HEK293 (cell line): ENCODE measurements around the gene ALDH3A1.

ENCODE experiments used
- CTCF ChIA-PET: fragments of 350-600 bp; formaldehyde crosslinking; extraction: SDS; loops from one replicate; lab custom pipeline; 2021; ENCODE audit warnings: antibody characterized with exemption; lab: Yijun Ruan, JAX
- POLR2A ChIA-PET: fragments of 300-600 bp; formaldehyde crosslinking; extraction: SDS; loops from one replicate; lab custom pipeline; 2020; ENCODE audit warnings: antibody characterized with exemption, inconsistent platforms; lab: Yijun Ruan, JAX
- H3K27ac ChIP-seq: fragments of 200-500 bp; sonication (Bioruptor generic); 2 replicates; pipeline ENCODE4 v1.5.1; 2014; ENCODE audit warnings: low read depth, low read length, control low read depth, inconsistent platforms; ENCODE audit errors: extremely low read depth
- H3K36me3 ChIP-seq, 2 experiments: fragments of 200-500 bp in 1 of 2; sonication (Bioruptor generic) in 1 of 2; 1 replicate in 1 of 2; 2 replicates in 1 of 2; pipeline ENCODE4 v1.5.1; 2014 to 2017; ENCODE audit warnings: inconsistent platforms in 2 of 2, low read length in 2 of 2; ENCODE audit not compliant: control insufficient read depth in 2 of 2, insufficient read depth in 1 of 2
- H3K4me1 ChIP-seq: fragments of 200-500 bp; sonication (Bioruptor generic); 2 replicates; pipeline ENCODE4 v1.5.1; 2014; ENCODE audit warnings: mild to moderate bottlenecking, low read length, inconsistent platforms; ENCODE audit not compliant: control insufficient read depth, insufficient read depth
- H3K4me3 ChIP-seq: 2 replicates; pipeline ENCODE4 v1.5.1; 2011; ENCODE audit warnings: low read depth, mild to moderate bottlenecking, control low read depth, low read length, moderate library complexity
- H3K9me3 ChIP-seq: fragments of 200-500 bp; sonication (Bioruptor generic); 2 replicates; pipeline ENCODE4 v1.5.1; 2014; ENCODE audit warnings: low read depth, low read length, inconsistent platforms; ENCODE audit not compliant: control insufficient read depth, insufficient read depth
- EGR2 ChIP-seq: fragments of 450-650 bp; formaldehyde crosslinking; IDR thresholded peaks from 2 replicates; pipeline ENCODE4 v1.5.1; 2016; ENCODE audit warnings: low read depth, missing biosample characterization, missing genetic modification characterization
- GLIS2 ChIP-seq: fragments of 450-650 bp; formaldehyde crosslinking; IDR thresholded peaks from 2 replicates; pipeline ENCODE4 v1.5.1; 2016; ENCODE audit warnings: missing biosample characterization, missing genetic modification characterization
- HOXA7 ChIP-seq: sonication (generic); formaldehyde crosslinking; IDR thresholded peaks from 2 replicates; pipeline ENCODE4 v1.8.1; 2022; ENCODE audit warnings: missing genetic modification reagents, borderline replicate concordance
- MZF1 ChIP-seq: fragments of 450-650 bp; formaldehyde crosslinking; IDR thresholded peaks from 2 replicates; pipeline ENCODE4 v1.5.1; 2017; ENCODE audit warnings: missing biosample characterization, missing genetic modification characterization, borderline replicate concordance
- SCRT2 ChIP-seq: fragments of 450-650 bp; formaldehyde crosslinking; IDR thresholded peaks from 2 replicates; pipeline ENCODE4 v1.5.1; 2016; ENCODE audit warnings: missing biosample characterization, missing genetic modification characterization
- SP2 ChIP-seq: fragments of 450-650 bp; formaldehyde crosslinking; IDR thresholded peaks from 2 replicates; pipeline ENCODE4 v1.5.1; 2016; ENCODE audit warnings: missing biosample characterization, missing genetic modification characterization
- ZBTB48 ChIP-seq: fragments of 450-650 bp; formaldehyde crosslinking; IDR thresholded peaks from 2 replicates; pipeline ENCODE4 v1.5.1; 2016; ENCODE audit warnings: missing biosample characterization, missing genetic modification characterization
- ZFHX2 ChIP-seq: fragments of 450-650 bp; formaldehyde crosslinking; conservative IDR thresholded peaks from 2 replicates; pipeline ENCODE4 v1.5.1; 2016; ENCODE audit warnings: missing biosample characterization, missing genetic modification characterization
- ZIC2 ChIP-seq: fragments of 450-650 bp; formaldehyde crosslinking; IDR thresholded peaks from 2 replicates; pipeline ENCODE4 v1.5.1; 2016; ENCODE audit warnings: missing biosample characterization, missing genetic modification characterization
- ZNF133 ChIP-seq: fragments of 450-650 bp; formaldehyde crosslinking; IDR thresholded peaks from 2 replicates; pipeline ENCODE4 v1.5.1; 2016; ENCODE audit warnings: missing biosample characterization, missing genetic modification characterization
- ZNF202 ChIP-seq: fragments of 450-650 bp; formaldehyde crosslinking; IDR thresholded peaks from 2 replicates; pipeline ENCODE4 v1.5.1; 2016; ENCODE audit warnings: missing biosample characterization, missing genetic modification characterization, borderline replicate concordance
- ZNF214 ChIP-seq: fragments of 450-650 bp; formaldehyde crosslinking; IDR thresholded peaks from 2 replicates; pipeline ENCODE4 v1.5.1; 2017; ENCODE audit warnings: missing biosample characterization, mild to moderate bottlenecking, missing genetic modification characterization, borderline replicate concordance
- ZNF24 ChIP-seq: fragments of 450-650 bp; formaldehyde crosslinking; IDR thresholded peaks from 2 replicates; pipeline ENCODE4 v1.5.1; 2016; ENCODE audit warnings: missing biosample characterization, missing genetic modification characterization
- ZNF311 ChIP-seq: fragments of 450-650 bp; formaldehyde crosslinking; IDR thresholded peaks from 2 replicates; pipeline ENCODE4 v1.5.1; 2017; ENCODE audit warnings: missing biosample characterization, missing genetic modification characterization, borderline replicate concordance
- ZNF544 ChIP-seq: fragments of 450-650 bp; formaldehyde crosslinking; IDR thresholded peaks from 2 replicates; pipeline ENCODE4 v1.5.0; 2017; ENCODE audit warnings: missing biosample characterization, missing genetic modification characterization
- ZNF548 ChIP-seq: fragments of 450-650 bp; formaldehyde crosslinking; IDR thresholded peaks from 2 replicates; pipeline ENCODE4 v1.5.1; 2016; ENCODE audit warnings: missing biosample characterization, missing genetic modification characterization
- ZNF555 ChIP-seq: fragments of 450-650 bp; formaldehyde crosslinking; conservative IDR thresholded peaks from 2 replicates; pipeline ENCODE4 v1.5.1; 2017; ENCODE audit warnings: missing biosample characterization, mild to moderate bottlenecking, missing genetic modification characterization, inconsistent platforms
- ZNF785 ChIP-seq: fragments of 450-650 bp; formaldehyde crosslinking; IDR thresholded peaks from 2 replicates; pipeline ENCODE4 v1.5.1; 2016; ENCODE audit warnings: missing biosample characterization, missing genetic modification characterization
- ZNF843 ChIP-seq: fragments of 450-650 bp; formaldehyde crosslinking; IDR thresholded peaks from 2 replicates; pipeline ENCODE4 v1.5.1; 2016; ENCODE audit warnings: missing biosample characterization, missing genetic modification characterization
- TF ChIP-seq, protein P1 (sequence below): fragments of 450-650 bp; formaldehyde crosslinking; IDR thresholded peaks from 2 replicates; pipeline ENCODE4 v1.5.1; 2016; ENCODE audit warnings: missing biosample characterization, missing genetic modification characterization
- TF ChIP-seq, protein P2 (sequence below): fragments of 450-650 bp; formaldehyde crosslinking; IDR thresholded peaks from 2 replicates; pipeline ENCODE4 v1.5.1; 2016; ENCODE audit warnings: missing biosample characterization, missing genetic modification characterization
- TF ChIP-seq, protein P3 (sequence below): fragments of 450-650 bp; formaldehyde crosslinking; IDR thresholded peaks from 2 replicates; pipeline ENCODE4 v1.5.1; 2016; ENCODE audit warnings: missing biosample characterization, missing genetic modification characterization
- TF ChIP-seq, protein P4 (sequence below): fragments of 450-650 bp; formaldehyde crosslinking; IDR thresholded peaks from 2 replicates; pipeline ENCODE4 v1.5.1; 2016; ENCODE audit warnings: missing biosample characterization, missing genetic modification characterization
- TF ChIP-seq, protein P5 (sequence below): fragments of 450-650 bp; formaldehyde crosslinking; IDR thresholded peaks from 2 replicates; pipeline ENCODE4 v1.5.1; 2016; ENCODE audit warnings: missing biosample characterization, missing genetic modification characterization

The ALDH3A1 gene

DNA sequence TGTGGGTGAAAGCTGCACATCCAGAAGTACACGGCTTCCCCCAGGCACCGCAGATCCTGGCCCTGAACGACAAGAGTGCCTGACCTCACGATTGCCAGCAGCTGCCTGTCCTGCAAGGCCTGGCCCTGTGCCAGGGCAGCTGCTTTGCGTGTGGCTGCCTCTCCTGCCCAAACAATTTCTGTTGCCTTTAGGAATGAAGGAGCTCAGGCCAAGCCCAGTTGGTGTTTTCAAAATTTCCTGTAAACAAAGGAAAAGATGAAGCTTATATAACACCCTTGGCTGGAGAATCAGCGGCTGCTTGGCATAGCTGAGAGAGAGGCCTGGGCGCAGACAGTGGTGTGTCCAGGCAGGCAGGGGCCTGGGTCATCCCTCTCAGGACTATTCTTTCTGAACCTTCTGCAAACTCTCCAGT is 20.0 kb downstream of the ALDH3A1 start (continued):
- TF ChIP-seq ZNF202 (no peak), ZNF555 (tag by site-specific recombination) (no peak), ZNF214 (no peak), HOXA7 (CRISPR knock-in tag) (no peak), SCRT2 (tag by site-specific recombination) (no peak), ZNF548 (no peak), ZBTB48 (tag by site-specific recombination) (peak; percentile 47; the same call in 1 of the 2 replicates), ZNF544 (0 out of 2 replicates have a peak, but pooled peaks have one; percentile 30), MZF1 (tag by site-specific recombination) (no peak), SP2 (tag by site-specific recombination) (no peak), ZNF133 (no peak), ZNF24 (tag by site-specific recombination) (no peak), GLIS2 (tag by site-specific recombination) (no peak), ZIC2 (tag by site-specific recombination) (no peak), ZNF311 (tag by site-specific recombination) (no peak)
- TF ChIP-seq, protein P1, sequence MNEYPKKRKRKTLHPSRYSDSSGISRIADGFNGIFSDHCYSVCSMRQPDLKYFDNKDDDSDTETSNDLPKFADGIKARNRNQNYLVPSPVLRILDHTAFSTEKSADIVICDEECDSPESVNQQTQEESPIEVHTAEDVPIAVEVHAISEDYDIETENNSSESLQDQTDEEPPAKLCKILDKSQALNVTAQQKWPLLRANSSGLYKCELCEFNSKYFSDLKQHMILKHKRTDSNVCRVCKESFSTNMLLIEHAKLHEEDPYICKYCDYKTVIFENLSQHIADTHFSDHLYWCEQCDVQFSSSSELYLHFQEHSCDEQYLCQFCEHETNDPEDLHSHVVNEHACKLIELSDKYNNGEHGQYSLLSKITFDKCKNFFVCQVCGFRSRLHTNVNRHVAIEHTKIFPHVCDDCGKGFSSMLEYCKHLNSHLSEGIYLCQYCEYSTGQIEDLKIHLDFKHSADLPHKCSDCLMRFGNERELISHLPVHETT (tag by site-specific recombination), result no peak
- TF ChIP-seq, protein P2, sequence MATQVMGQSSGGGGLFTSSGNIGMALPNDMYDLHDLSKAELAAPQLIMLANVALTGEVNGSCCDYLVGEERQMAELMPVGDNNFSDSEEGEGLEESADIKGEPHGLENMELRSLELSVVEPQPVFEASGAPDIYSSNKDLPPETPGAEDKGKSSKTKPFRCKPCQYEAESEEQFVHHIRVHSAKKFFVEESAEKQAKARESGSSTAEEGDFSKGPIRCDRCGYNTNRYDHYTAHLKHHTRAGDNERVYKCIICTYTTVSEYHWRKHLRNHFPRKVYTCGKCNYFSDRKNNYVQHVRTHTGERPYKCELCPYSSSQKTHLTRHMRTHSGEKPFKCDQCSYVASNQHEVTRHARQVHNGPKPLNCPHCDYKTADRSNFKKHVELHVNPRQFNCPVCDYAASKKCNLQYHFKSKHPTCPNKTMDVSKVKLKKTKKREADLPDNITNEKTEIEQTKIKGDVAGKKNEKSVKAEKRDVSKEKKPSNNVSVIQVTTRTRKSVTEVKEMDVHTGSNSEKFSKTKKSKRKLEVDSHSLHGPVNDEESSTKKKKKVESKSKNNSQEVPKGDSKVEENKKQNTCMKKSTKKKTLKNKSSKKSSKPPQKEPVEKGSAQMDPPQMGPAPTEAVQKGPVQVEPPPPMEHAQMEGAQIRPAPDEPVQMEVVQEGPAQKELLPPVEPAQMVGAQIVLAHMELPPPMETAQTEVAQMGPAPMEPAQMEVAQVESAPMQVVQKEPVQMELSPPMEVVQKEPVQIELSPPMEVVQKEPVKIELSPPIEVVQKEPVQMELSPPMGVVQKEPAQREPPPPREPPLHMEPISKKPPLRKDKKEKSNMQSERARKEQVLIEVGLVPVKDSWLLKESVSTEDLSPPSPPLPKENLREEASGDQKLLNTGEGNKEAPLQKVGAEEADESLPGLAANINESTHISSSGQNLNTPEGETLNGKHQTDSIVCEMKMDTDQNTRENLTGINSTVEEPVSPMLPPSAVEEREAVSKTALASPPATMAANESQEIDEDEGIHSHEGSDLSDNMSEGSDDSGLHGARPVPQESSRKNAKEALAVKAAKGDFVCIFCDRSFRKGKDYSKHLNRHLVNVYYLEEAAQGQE (tag by site-specific recombination), result no peak
- TF ChIP-seq, protein P3, sequence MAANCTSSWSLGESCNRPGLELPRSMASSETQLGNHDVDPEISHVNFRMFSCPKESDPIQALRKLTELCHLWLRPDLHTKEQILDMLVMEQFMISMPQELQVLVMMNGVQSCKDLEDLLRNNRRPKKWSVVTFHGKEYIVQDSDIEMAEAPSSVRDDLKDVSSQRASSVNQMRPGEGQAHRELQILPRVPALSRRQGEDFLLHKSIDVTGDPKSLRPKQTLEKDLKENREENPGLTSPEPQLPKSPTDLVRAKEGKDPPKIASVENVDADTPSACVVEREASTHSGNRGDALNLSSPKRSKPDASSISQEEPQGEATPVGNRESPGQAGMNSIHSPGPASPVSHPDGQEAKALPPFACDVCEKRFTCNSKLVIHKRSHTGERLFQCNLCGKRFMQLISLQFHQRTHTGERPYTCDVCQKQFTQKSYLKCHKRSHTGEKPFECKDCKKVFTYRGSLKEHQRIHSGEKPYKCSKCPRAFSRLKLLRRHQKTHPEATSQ (tag by site-specific recombination), result no peak

DNA sequence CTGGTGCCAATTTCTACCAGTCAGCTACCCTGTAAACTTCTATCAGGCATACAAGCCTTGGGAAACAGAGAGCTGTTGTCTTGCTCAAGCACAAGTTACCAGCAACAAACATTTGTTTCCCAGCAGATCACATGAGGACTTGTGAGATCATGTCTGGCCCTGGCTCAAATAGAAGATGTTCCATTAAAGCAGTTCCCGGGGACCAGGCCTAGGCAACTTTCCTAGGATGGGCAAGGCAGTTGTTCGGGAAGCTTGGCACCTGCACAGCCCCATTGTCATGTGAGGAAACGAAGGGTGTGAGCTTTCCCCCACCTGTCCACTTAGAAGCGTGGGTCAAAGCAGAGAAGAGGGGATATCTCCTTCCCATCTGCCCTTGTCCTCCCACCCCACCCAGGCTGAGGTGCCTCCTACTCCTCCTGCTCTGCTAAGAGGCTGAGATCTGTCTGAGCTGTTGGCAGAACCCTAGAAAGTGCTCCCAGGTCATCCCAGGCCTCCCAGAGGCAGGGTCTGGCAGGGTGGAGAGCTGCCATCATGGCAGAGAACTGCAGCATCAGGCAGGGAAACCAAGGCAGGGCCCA is 20.5 kb downstream of the ALDH3A1 start:
- CTCF ChIA-PET, result interaction anchor here (1.0 to 2.6 kb wide), 8 partner anchors 8 to 365 kb away, joined by 3 to 21 read pairs (median 4); partner anchors contain the start of gene B9D1
- TF ChIP-seq EGR2 (tag by site-specific recombination) (peak; percentile 37; the same call in 1 of the 2 replicates), ZFHX2 (tag by site-specific recombination) (peak; percentile 56), ZNF785 (tag by site-specific recombination) (no peak), ZNF843 (no peak)
- TF ChIP-seq, protein P4, sequence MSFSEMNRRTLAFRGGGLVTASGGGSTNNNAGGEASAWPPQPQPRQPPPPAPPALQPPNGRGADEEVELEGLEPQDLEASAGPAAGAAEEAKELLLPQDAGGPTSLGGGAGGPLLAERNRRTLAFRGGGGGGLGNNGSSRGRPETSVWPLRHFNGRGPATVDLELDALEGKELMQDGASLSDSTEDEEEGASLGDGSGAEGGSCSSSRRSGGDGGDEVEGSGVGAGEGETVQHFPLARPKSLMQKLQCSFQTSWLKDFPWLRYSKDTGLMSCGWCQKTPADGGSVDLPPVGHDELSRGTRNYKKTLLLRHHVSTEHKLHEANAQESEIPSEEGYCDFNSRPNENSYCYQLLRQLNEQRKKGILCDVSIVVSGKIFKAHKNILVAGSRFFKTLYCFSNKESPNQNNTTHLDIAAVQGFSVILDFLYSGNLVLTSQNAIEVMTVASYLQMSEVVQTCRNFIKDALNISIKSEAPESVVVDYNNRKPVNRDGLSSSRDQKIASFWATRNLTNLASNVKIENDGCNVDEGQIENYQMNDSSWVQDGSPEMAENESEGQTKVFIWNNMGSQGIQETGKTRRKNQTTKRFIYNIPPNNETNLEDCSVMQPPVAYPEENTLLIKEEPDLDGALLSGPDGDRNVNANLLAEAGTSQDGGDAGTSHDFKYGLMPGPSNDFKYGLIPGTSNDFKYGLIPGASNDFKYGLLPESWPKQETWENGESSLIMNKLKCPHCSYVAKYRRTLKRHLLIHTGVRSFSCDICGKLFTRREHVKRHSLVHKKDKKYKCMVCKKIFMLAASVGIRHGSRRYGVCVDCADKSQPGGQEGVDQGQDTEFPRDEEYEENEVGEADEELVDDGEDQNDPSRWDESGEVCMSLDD, result peak; percentile 28; the same call in 1 of the 2 replicates
- TF ChIP-seq, protein P5, sequence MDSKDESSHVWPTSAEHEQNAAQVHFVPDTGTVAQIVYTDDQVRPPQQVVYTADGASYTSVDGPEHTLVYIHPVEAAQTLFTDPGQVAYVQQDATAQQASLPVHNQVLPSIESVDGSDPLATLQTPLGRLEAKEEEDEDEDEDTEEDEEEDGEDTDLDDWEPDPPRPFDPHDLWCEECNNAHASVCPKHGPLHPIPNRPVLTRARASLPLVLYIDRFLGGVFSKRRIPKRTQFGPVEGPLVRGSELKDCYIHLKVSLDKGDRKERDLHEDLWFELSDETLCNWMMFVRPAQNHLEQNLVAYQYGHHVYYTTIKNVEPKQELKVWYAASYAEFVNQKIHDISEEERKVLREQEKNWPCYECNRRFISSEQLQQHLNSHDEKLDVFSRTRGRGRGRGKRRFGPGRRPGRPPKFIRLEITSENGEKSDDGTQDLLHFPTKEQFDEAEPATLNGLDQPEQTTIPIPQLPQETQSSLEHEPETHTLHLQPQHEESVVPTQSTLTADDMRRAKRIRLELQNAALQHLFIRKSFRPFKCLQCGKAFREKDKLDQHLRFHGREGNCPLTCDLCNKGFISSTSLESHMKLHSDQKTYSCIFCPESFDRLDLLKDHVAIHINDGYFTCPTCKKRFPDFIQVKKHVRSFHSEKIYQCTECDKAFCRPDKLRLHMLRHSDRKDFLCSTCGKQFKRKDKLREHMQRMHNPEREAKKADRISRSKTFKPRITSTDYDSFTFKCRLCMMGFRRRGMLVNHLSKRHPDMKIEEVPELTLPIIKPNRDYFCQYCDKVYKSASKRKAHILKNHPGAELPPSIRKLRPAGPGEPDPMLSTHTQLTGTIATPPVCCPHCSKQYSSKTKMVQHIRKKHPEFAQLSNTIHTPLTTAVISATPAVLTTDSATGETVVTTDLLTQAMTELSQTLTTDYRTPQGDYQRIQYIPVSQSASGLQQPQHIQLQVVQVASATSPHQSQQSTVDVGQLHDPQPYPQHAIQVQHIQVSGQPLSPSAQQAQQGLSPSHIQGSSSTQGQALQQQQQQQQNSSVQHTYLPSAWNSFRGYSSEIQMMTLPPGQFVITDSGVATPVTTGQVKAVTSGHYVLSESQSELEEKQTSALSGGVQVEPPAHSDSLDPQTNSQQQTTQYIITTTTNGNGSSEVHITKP (tag by site-specific recombination), result peak; percentile 30; the same call in 1 of the 2 replicates
- Histone ChIP-seq H3K4me3 (no peak overlapping the region), H3K9me3 (no peaks in the 10 kb centered on the region), H3K36me3 (no peaks in the 10 kb centered on the region), H3K4me1 (0 out of 2 replicates have a peak, but pooled peaks cover 2% of the 10 kb centered on the region), H3K27ac (no peak overlapping the region; the same call in 1 of the 2 replicates)
- POLR2A ChIA-PET, result interaction anchor here (1.2 to 4.1 kb wide), 3 partner anchors 9 to 79 kb away, joined by 3 to 25 read pairs (median 6); partner anchors contain the start of gene ALDH3A2
